SU-DHL-6 (cell line): ENCODE results near the gene ANP32A.

Experiments
- H2AFZ ChIP-seq: fragments of 200-600 bp; sonication (generic); 2 replicates; pipeline ENCODE4 v1.6.1; 2014; ENCODE audit warnings: low read depth, mild to moderate bottlenecking, moderate library complexity, mixed read lengths, antibody characterized with exemption, low read length; ENCODE audit not compliant: severe bottlenecking
- H3F3A ChIP-seq: fragments of 200-600 bp; shearing (Covaris generic); 2 replicates; pipeline ENCODE4 v1.6.0; 2016; ENCODE audit warnings: antibody characterized with exemption, mild to moderate bottlenecking; ENCODE audit not compliant: insufficient read depth
- H3K27ac ChIP-seq: fragments of 200-600 bp; sonication (generic); 2 replicates; pipeline ENCODE4 v1.5.1; 2016; ENCODE audit warnings: low read depth, mild to moderate bottlenecking, low read length, moderate library complexity, mixed read lengths
- H3K27me3 ChIP-seq: fragments of 200-600 bp; sonication (generic), shearing (Covaris generic); 2 replicates; pipeline ENCODE4 v1.6.0; 2014; ENCODE audit warnings: mild to moderate bottlenecking, low read length
- H3K36me3 ChIP-seq: fragments of 200-600 bp; sonication (generic); 2 replicates; pipeline ENCODE4 v1.6.1; 2014; ENCODE audit warnings: mild to moderate bottlenecking, low read length, mixed read lengths
- H3K4me2 ChIP-seq: fragments of 300-600, 200-600 bp; shearing (Covaris generic), sonication (generic); 2 replicates; pipeline ENCODE4 v1.6.0; 2014; ENCODE audit warnings: low read length, low read depth, mild to moderate bottlenecking; ENCODE audit not compliant: poor library complexity, severe bottlenecking
- H3K4me3 ChIP-seq: fragments of 200-600 bp; sonication (generic); 2 replicates; pipeline ENCODE4 v1.5.1; 2014; ENCODE audit warnings: antibody characterized with exemption, low read length, mild to moderate bottlenecking, mixed read lengths; ENCODE audit not compliant: insufficient read depth, poor library complexity, severe bottlenecking
- H3K79me2 ChIP-seq: fragments of 200-600 bp; sonication (generic); 2 replicates; pipeline ENCODE4 v1.6.1; 2014; ENCODE audit warnings: mild to moderate bottlenecking, low read length, moderate library complexity; ENCODE audit not compliant: insufficient read depth
- H3K9ac ChIP-seq: fragments of 200-600 bp; sonication (generic); 2 replicates; pipeline ENCODE4 v1.7.0; 2014; ENCODE audit warnings: mild to moderate bottlenecking, low read length
- H3K9me2 ChIP-seq: fragments of 200-600 bp; sonication (generic); replicated peaks from 2 replicates; pipeline ENCODE4 v1.6.1; 2014; ENCODE audit warnings: low read length; ENCODE audit not compliant: insufficient read depth
- H3K9me3 ChIP-seq: fragments of 200-600 bp; sonication (generic); 2 replicates; pipeline ENCODE4 v1.6.1; 2014; ENCODE audit warnings: low read length, mixed read lengths; ENCODE audit not compliant: insufficient read depth
- H4K20me1 ChIP-seq: fragments of 200-600 bp; sonication (generic); 2 replicates; pipeline ENCODE4 v1.6.1; 2014; ENCODE audit warnings: low read depth, mild to moderate bottlenecking, antibody characterized with exemption, low read length, moderate library complexity, mixed read lengths
- EZH2phosphoT487 ChIP-seq: fragments of 200-600 bp; sonication (generic), shearing (Covaris generic); conservative IDR thresholded peaks from 2 replicates; pipeline ENCODE4 v1.6.1; 2018; ENCODE audit warnings: mild to moderate bottlenecking, antibody characterized with exemption, low read length, moderate library complexity, mixed read lengths
- TF ChIP-seq, protein P1 (sequence below): fragments of 200-600 bp; sonication (generic); IDR thresholded peaks from one replicate; pipeline ENCODE4 v1.5.1; 2017; ENCODE audit warnings: antibody characterized with exemption, mild to moderate bottlenecking, low read length, moderate library complexity; ENCODE audit not compliant: insufficient read depth, poor library complexity, severe bottlenecking

ANP32A gene

DNA sequence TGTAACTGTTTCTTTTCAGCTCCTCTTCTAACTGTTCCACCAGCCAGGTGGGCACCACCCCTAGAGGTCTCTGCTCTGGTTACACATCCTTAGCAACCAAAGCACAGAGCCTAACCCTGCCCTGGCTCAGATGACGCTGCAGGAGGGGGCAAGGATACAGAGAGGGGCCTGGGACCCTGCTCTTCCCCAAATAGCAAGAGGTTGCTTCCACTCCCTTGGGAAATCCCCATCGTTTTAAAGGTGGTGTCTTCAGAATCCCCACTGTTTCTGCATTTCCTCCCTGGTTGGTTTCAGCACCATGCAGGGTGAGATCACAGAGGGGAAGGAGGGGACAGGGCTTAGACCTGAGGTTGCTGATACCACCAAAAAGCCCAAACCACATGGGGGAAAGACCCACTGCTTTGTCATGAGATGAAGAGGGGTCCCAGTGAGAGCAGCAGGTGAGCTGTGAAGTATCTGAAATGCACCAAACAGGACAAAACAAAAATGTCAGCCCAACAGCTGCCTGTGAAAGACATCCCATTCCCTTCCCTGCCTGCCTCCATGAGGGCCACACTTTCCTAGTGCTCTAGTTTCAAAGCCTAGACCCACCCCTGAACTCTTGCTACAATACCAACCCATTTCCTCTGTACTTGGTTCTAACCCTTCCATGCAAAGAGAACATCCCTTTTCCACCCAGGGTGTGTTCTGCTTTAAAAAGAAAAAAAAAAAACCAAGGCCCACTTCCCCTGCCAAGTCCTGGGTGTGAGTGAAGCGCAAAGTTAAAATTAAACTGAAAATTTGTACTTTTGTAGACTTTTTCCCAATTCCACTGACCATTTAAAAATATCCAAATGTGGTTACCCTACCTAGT lies 29.0 kb downstream of the ANP32A start:
- Histone ChIP-seq H3K27me3 (no peaks in the 10 kb centered on the region), H3K36me3 (no peaks in the 10 kb centered on the region), H3K4me2 (no peak overlapping the region), H2AFZ (no peak overlapping the region), H3K27ac (no peak overlapping the region), H4K20me1 (peaks cover 37% of the 10 kb centered on the region), H3F3A (no peaks in the 10 kb centered on the region), H3K79me2 (peaks cover 86% of the 10 kb centered on the region), H3K9me3 (no peaks in the 10 kb centered on the region), H3K9ac (no peak overlapping the region), H3K9me2 (no peaks in the 10 kb centered on the region), H3K4me3 (no peak overlapping the region)
- TF ChIP-seq, protein P1, sequence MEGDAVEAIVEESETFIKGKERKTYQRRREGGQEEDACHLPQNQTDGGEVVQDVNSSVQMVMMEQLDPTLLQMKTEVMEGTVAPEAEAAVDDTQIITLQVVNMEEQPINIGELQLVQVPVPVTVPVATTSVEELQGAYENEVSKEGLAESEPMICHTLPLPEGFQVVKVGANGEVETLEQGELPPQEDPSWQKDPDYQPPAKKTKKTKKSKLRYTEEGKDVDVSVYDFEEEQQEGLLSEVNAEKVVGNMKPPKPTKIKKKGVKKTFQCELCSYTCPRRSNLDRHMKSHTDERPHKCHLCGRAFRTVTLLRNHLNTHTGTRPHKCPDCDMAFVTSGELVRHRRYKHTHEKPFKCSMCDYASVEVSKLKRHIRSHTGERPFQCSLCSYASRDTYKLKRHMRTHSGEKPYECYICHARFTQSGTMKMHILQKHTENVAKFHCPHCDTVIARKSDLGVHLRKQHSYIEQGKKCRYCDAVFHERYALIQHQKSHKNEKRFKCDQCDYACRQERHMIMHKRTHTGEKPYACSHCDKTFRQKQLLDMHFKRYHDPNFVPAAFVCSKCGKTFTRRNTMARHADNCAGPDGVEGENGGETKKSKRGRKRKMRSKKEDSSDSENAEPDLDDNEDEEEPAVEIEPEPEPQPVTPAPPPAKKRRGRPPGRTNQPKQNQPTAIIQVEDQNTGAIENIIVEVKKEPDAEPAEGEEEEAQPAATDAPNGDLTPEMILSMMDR, result no peak
- TF ChIP-seq EZH2phosphoT487, result no peak

DNA sequence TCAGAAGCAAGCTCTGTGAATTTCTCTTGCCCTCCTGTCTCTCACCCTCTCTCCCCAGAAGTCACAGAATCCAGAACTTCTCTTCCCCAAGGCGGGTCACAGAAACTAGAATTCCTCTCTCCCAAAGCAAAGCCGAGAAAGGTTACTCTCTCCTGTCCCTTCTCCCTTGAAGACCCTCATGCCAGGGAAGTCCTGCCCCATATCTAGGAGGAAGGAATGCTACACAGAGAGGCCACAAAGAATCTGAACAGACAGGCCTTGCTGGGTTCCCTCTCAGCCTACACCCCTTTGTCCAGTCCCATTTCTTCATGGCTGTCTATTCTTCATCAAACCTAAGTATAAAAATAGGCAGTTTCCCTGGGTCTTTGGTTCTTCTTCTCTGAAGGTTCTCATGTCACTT lies 29.8 kb downstream of the ANP32A start:
- Histone ChIP-seq H2AFZ (no peak overlapping the region), H3K4me3 (no peak overlapping the region), H3K9me3 (no peaks in the 10 kb centered on the region), H3K79me2 (peaks cover 79% of the 10 kb centered on the region), H3K9ac (no peak overlapping the region), H3K4me2 (no peak overlapping the region), H3K9me2 (no peaks in the 10 kb centered on the region), H3K36me3 (no peaks in the 10 kb centered on the region), H3F3A (no peaks in the 10 kb centered on the region), H3K27ac (no peak overlapping the region), H3K27me3 (no peaks in the 10 kb centered on the region), H4K20me1 (peaks cover 37% of the 10 kb centered on the region)
- TF ChIP-seq EZH2phosphoT487, result no peak
- TF ChIP-seq, protein P1, result no peak

DNA sequence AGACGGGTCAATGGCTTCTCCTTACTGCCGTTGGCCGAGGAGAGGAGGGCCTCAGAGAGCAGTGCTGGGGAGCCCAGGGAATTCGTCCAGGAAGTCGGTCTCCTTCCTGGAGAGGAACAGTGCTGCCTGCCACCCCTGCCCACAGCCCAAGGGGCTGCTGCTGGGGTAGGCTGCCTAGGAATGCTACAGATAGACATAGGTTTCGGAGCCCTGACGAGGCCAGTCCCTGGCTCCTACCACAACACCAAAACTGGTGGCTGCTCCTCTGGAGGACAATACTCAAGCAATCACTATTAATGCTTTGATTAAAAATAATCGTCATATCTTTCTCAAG lies 30.5 kb downstream of the ANP32A start:
- H3F3A ChIP-seq, result no peaks in the 10 kb centered on the region
- H2AFZ ChIP-seq, result no peak overlapping the region
- no peaks in the 10 kb centered on the region for H3K36me3 ChIP-seq
- no peak overlapping the region for H3K9ac ChIP-seq
- no peaks in the 10 kb centered on the region for H3K9me2 ChIP-seq
- peaks cover 72% of the 10 kb centered on the region for H3K79me2 ChIP-seq
- no peaks in the 10 kb centered on the region for H3K9me3 ChIP-seq
- H3K4me2 ChIP-seq, result no peak overlapping the region
- TF ChIP-seq, protein P1, result no peak
- no peak for TF ChIP-seq EZH2phosphoT487
- H3K27ac ChIP-seq, result no peak overlapping the region
- no peaks in the 10 kb centered on the region for H3K27me3 ChIP-seq
- peaks cover 35% of the 10 kb centered on the region for H4K20me1 ChIP-seq
- no peak overlapping the region for H3K4me3 ChIP-seq
